Measurements from ENCODE around the gene CRADD. TPM values are rescaled to one million over a fixed set of nuclear protein-coding genes. Genes with fewer than 3 reads are reported as not detected.
A peak's percentile ranks its signal among the peaks of the same experiment; 100 is the strongest.

Gene CRADD
- polyA plus RNA-seq, 2 donors: 4.2 to 12.0 TPM

- peak overlapping the region; percentile 50 to 63 for H3K27ac ChIP-seq (ENCODE audit: low read depth in 2 of 2, low read length in 1 of 2)
- no peak overlapping the region for H3K4me3 ChIP-seq (ENCODE audit: low read depth in 1 of 2, low read length in 2 of 2)
- 80 to 83% methylated on average over 6 of the region's 6 CpGs for WGBS, 2 donors
- H3K36me3 ChIP-seq (ENCODE audit: control insufficient read depth in 2 of 2, insufficient read depth in 2 of 2, low read length in 1 of 2): no peaks in the 10 kb centered on the region
- H3K4me1 ChIP-seq (ENCODE audit: control insufficient read depth in 2 of 2, insufficient read depth in 2 of 2, low read length in 1 of 2): peaks cover 0 to 6% of the 10 kb centered on the region in 2 donors
- no peaks in the 10 kb centered on the region for H3K9me3 ChIP-seq (ENCODE audit: control insufficient read depth in 2 of 2, insufficient read depth in 1 of 2, low read depth in 1 of 2, low read length in 1 of 2)
- no peaks in the 10 kb centered on the region for H3K27me3 ChIP-seq (ENCODE audit: control insufficient read depth in 1 of 2, insufficient read depth in 2 of 2, low read length in 2 of 2)
These were observed 61.3 kb downstream of the CRADD start for GRCh38 chr12:93738199-93739058.

GRCh38 chr12:93740751-93741150 lies 63.6 kb downstream of the CRADD start:
- Histone ChIP-seq H3K4me1 (ENCODE audit: control insufficient read depth in 2 of 2, insufficient read depth in 2 of 2, low read length in 1 of 2) (peaks cover 3 to 7% of the 10 kb centered on the region in 2 donors), H3K9me3 (ENCODE audit: control insufficient read depth in 2 of 2, insufficient read depth in 1 of 2, low read depth in 1 of 2, low read length in 1 of 2) (no peaks in the 10 kb centered on the region), H3K36me3 (ENCODE audit: control insufficient read depth in 2 of 2, insufficient read depth in 2 of 2, low read length in 1 of 2) (no peaks in the 10 kb centered on the region), H3K27me3 (ENCODE audit: control insufficient read depth in 1 of 2, insufficient read depth in 2 of 2, low read length in 2 of 2) (no peaks in the 10 kb centered on the region), H3K27ac (ENCODE audit: low read depth in 2 of 2, low read length in 1 of 2) (no peak overlapping the region), H3K4me3 (ENCODE audit: low read depth in 1 of 2, low read length in 2 of 2) (no peak overlapping the region)
- WGBS, 2 donors: 45 to 59% methylated on average over 3 of the region's 3 CpGs

GRCh38 chr12:93741659-93742109 lies 64.5 kb downstream of the CRADD start:
- no peaks in the 10 kb centered on the region for H3K27me3 ChIP-seq (ENCODE audit: control insufficient read depth in 1 of 2, insufficient read depth in 2 of 2, low read length in 2 of 2)
- peak overlapping the region; percentile 56 to 86 for H3K4me3 ChIP-seq (ENCODE audit: low read depth in 1 of 2, low read length in 2 of 2)
- H3K4me1 ChIP-seq (ENCODE audit: control insufficient read depth in 2 of 2, insufficient read depth in 2 of 2, low read length in 1 of 2): peaks cover 3 to 7% of the 10 kb centered on the region in 2 donors
- 22 to 28% methylated on average over 10 of the region's 10 CpGs for WGBS, 2 donors
- H3K27ac ChIP-seq (ENCODE audit: low read depth in 2 of 2, low read length in 1 of 2): peak overlapping the region; percentile 75 to 95
- H3K9me3 ChIP-seq (ENCODE audit: control insufficient read depth in 2 of 2, insufficient read depth in 1 of 2, low read depth in 1 of 2, low read length in 1 of 2): no peaks in the 10 kb centered on the region
- H3K36me3 ChIP-seq (ENCODE audit: control insufficient read depth in 2 of 2, insufficient read depth in 2 of 2, low read length in 1 of 2): no peaks in the 10 kb centered on the region

- peak overlapping the region; percentile 75 to 95 for H3K27ac ChIP-seq (ENCODE audit: low read depth in 2 of 2, low read length in 1 of 2)
- no peaks in the 10 kb centered on the region for H3K27me3 ChIP-seq (ENCODE audit: control insufficient read depth in 1 of 2, insufficient read depth in 2 of 2, low read length in 2 of 2)
- peaks cover 3 to 7% of the 10 kb centered on the region in 2 donors for H3K4me1 ChIP-seq (ENCODE audit: control insufficient read depth in 2 of 2, insufficient read depth in 2 of 2, low read length in 1 of 2)
- WGBS, 2 donors: 1% methylated on average over 45 of the region's 45 CpGs
- H3K4me3 ChIP-seq (ENCODE audit: low read depth in 1 of 2, low read length in 2 of 2): peak overlapping the region; percentile 56 to 86
- H3K36me3 ChIP-seq (ENCODE audit: control insufficient read depth in 2 of 2, insufficient read depth in 2 of 2, low read length in 1 of 2): no peaks in the 10 kb centered on the region
- H3K9me3 ChIP-seq (ENCODE audit: control insufficient read depth in 2 of 2, insufficient read depth in 1 of 2, low read depth in 1 of 2, low read length in 1 of 2): no peaks in the 10 kb centered on the region
These were observed 65.1 kb downstream of the CRADD start for GRCh38 chr12:93742110-93742934.

- no peaks in the 10 kb centered on the region for H3K9me3 ChIP-seq (ENCODE audit: control insufficient read depth in 2 of 2, insufficient read depth in 1 of 2, low read depth in 1 of 2, low read length in 1 of 2)
- no peaks in the 10 kb centered on the region for H3K27me3 ChIP-seq (ENCODE audit: control insufficient read depth in 1 of 2, insufficient read depth in 2 of 2, low read length in 2 of 2)
- peak overlapping the region in 1 of 2 donors; percentile 60 for H3K27ac ChIP-seq (ENCODE audit: low read depth in 2 of 2, low read length in 1 of 2)
- WGBS, 2 donors: 92% methylated on average over 9 of the region's 9 CpGs
- no peaks in the 10 kb centered on the region for H3K36me3 ChIP-seq (ENCODE audit: control insufficient read depth in 2 of 2, insufficient read depth in 2 of 2, low read length in 1 of 2)
- peaks cover 3 to 4% of the 10 kb centered on the region in 2 donors for H3K4me1 ChIP-seq (ENCODE audit: control insufficient read depth in 2 of 2, insufficient read depth in 2 of 2, low read length in 1 of 2)
- H3K4me3 ChIP-seq (ENCODE audit: low read depth in 1 of 2, low read length in 2 of 2): no peak overlapping the region
These were observed 66.2 kb downstream of the CRADD start for GRCh38 chr12:93743229-93743998.

GRCh38 chr12:93743999-93744689 lies 67.0 kb downstream of the CRADD start:
- Histone ChIP-seq H3K4me3 (ENCODE audit: low read depth in 1 of 2, low read length in 2 of 2) (no peak overlapping the region), H3K9me3 (ENCODE audit: control insufficient read depth in 2 of 2, insufficient read depth in 1 of 2, low read depth in 1 of 2, low read length in 1 of 2) (no peaks in the 10 kb centered on the region), H3K4me1 (ENCODE audit: control insufficient read depth in 2 of 2, insufficient read depth in 2 of 2, low read length in 1 of 2) (peaks cover 3 to 4% of the 10 kb centered on the region in 2 donors), H3K27ac (ENCODE audit: low read depth in 2 of 2, low read length in 1 of 2) (peak overlapping the region; percentile 45 to 74), H3K36me3 (ENCODE audit: control insufficient read depth in 2 of 2, insufficient read depth in 2 of 2, low read length in 1 of 2) (no peaks in the 10 kb centered on the region), H3K27me3 (ENCODE audit: control insufficient read depth in 1 of 2, insufficient read depth in 2 of 2, low read length in 2 of 2) (no peaks in the 10 kb centered on the region)
- 76 to 83% methylated on average over 4 of the region's 4 CpGs for WGBS, 2 donors

GRCh38 chr12:93745286-93745685 lies 68.1 kb downstream of the CRADD start:
- no peaks in the 10 kb centered on the region for H3K27me3 ChIP-seq (ENCODE audit: control insufficient read depth in 1 of 2, insufficient read depth in 2 of 2, low read length in 2 of 2)
- peaks cover 3 to 4% of the 10 kb centered on the region in 2 donors for H3K4me1 ChIP-seq (ENCODE audit: control insufficient read depth in 2 of 2, insufficient read depth in 2 of 2, low read length in 1 of 2)
- no peak overlapping the region for H3K4me3 ChIP-seq (ENCODE audit: low read depth in 1 of 2, low read length in 2 of 2)
- H3K27ac ChIP-seq (ENCODE audit: low read depth in 2 of 2, low read length in 1 of 2): no peak overlapping the region
- H3K36me3 ChIP-seq (ENCODE audit: control insufficient read depth in 2 of 2, insufficient read depth in 2 of 2, low read length in 1 of 2): no peaks in the 10 kb centered on the region
- 92 to 93% methylated on average over 2 of the region's 2 CpGs for WGBS, 2 donors
- no peaks in the 10 kb centered on the region for H3K9me3 ChIP-seq (ENCODE audit: control insufficient read depth in 2 of 2, insufficient read depth in 1 of 2, low read depth in 1 of 2, low read length in 1 of 2)

GRCh38 chr12:93746572-93747168 lies 69.5 kb downstream of the CRADD start:
- Histone ChIP-seq H3K27me3 (ENCODE audit: control insufficient read depth in 1 of 2, insufficient read depth in 2 of 2, low read length in 2 of 2) (no peaks in the 10 kb centered on the region), H3K4me3 (ENCODE audit: low read depth in 1 of 2, low read length in 2 of 2) (no peak overlapping the region), H3K9me3 (ENCODE audit: control insufficient read depth in 2 of 2, insufficient read depth in 1 of 2, low read depth in 1 of 2, low read length in 1 of 2) (no peaks in the 10 kb centered on the region), H3K27ac (ENCODE audit: low read depth in 2 of 2, low read length in 1 of 2) (no peak overlapping the region), H3K36me3 (ENCODE audit: control insufficient read depth in 2 of 2, insufficient read depth in 2 of 2, low read length in 1 of 2) (no peaks in the 10 kb centered on the region), H3K4me1 (ENCODE audit: control insufficient read depth in 2 of 2, insufficient read depth in 2 of 2, low read length in 1 of 2) (peaks cover 3 to 4% of the 10 kb centered on the region in 2 donors)
- WGBS, 2 donors: 53 to 75% methylated on average over 4 of the region's 4 CpGs

All from esophagus (tissue), 2 donors.